GM04503 (cell line): ENCODE results near the gene RNF112.
"Not testable (repeated sequence)": the region's sequence is repeated elsewhere in the genome, so short reads cannot be mapped to it uniquely, and the experiment has no call there.

Experiments
- DNase-seq: peaks from one replicate; pipeline ENCODE4 v3.0.0-alpha.2; 2012; ENCODE audit warnings: low read depth

Gene RNF112

DNA sequence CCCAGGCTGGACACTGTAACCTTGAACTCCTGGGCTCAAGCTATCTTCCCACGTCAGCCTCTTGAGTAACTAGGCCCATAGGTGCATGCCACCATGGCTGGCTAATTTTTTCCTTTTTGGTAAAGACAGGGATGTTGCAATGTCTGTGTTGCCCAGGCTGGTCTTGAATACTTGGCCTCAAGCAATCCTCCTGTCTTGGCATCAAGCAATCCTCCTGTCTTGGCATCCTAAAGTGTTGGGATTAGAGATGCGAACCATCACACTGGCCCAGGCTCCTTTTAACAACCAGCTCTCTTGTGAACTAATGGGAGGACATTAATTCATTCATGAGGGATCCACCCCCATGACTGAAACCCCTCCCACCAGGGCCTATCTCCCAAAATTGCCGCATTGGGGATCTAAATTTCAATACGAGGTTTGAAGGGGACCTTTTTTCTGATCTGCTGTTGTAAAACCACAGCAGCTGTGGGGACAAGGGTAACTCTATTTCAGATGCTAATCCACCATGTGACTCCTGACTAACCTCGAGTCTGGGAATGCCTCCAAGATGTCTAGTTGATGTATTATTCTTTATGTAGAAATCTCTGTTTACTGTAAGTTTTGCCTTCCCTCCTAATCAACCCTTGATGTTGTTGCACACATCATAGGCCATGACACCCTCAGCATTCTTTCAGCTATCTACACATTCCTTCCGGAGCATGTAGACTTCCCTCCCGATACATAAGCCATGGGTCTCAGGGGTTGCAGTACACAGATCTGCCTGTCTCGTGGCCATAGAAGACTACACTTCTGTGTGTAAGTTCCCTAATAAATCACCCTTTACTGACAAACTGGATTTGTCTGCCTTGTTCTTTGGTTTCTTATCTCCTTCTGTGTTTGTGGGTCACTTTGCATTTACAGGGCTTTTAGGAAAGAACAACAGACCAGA is 37.6 kb downstream of the RNF112 start:
- DNase-seq, result peak; percentile 95

- no peak for DNase-seq
These were observed 38.6 kb downstream of the RNF112 start for GRCh38 chr17:19449656-19450055.

DNA sequence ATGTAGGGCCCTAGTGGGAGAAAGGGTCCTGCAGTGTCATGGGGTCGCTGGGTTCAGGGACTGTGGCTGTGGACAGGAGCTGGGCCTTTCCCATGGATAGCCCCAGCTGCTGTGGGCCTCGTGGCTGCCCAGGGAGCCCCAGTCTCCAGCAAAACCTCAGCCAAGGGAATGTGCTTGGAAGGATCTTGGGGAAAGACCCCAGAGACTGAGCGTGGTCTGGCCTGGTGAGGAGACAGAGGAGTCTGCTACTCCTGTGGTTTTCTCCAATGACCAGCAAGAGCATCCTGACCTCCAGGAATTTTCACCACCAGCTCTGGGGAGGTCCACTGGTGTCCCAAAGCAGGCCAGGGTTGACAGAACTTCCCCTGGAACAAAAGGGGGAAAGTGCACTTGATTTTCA is 42.3 kb downstream of the RNF112 start:
- DNase-seq, result no peak

DNA sequence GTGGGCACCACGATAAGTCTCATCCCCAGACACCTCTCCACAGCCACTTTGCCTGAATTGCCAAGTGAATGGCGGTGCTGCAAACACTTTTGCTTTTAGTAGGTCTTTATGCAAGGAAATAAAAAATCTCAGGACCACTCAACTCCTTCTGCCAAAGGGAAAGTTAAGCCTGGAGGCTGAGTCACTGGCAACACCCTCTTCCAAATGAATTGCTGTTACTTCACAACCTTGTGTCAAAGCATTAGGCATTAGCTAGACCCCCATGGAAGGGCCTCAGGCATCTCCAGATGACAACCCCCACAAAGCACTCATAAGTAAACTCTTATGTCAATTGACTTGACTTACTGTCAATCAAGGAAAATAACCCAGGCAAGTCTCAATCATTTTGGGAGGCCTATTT is 43.0 kb downstream of the RNF112 start:
- no peak for DNase-seq

DNA sequence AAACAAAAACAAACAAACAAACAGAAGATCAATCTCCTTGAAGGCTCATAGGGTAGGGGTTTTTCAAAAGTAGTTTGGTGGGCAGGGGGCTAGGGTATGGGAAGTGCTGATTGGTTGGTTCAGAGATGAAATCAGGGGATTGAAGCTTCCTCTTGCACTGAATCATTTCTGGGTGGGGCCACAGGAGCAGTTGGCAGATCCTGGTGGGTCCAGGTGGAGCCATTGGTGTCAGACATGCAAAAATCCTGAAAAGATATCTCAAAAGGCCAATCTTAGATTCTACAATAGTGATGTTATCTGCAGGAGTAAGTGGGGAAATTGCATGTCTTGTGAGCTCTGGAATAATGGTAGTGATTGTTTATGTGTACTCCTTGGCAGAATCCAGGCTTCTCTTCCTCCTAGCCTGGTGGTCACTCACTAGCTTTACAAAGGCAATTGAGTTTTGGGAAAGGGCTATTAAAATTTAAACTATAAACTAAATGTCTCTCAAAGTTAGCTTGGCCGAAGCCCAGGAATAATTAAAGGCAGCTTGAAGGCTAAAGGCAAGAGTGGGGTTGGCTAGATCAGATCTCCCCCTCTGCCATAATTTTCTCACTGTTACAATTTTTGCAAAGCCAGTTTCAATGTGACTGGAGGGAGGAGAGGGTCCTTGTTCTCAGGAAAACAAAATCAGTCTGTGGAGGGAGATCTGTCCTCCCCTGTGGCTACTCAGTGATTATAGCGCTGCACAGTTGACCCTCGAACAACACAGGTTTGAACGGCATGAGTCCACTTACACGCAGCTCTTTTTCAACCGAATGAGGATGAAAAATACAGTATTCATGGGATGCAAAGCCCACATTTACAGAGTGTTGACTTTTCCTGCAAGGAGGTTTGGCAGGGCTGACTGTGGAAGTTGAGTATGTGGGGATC is 45.2 kb downstream of the RNF112 start:
- no peak for DNase-seq

DNA sequence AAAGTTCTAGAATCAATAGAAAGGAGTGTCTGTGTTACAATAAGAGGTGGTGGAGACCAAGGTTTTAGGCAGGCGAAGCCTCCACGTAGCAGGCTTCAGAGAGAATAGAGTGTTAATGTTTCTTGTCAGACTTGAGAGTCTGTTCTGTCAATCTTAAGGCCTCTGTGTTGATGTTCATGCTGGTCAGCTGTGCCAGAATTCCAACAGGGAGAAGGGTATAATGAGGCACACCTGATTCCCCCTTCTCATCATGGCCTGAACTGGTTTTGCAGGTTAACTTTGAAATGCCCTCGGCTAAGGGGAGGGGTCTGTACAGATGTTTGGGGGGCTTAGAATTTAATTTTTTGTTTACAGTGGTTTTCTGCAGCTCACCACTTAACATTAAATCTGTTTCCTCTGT is 46.0 kb downstream of the RNF112 start:
- no peak for DNase-seq

DNA sequence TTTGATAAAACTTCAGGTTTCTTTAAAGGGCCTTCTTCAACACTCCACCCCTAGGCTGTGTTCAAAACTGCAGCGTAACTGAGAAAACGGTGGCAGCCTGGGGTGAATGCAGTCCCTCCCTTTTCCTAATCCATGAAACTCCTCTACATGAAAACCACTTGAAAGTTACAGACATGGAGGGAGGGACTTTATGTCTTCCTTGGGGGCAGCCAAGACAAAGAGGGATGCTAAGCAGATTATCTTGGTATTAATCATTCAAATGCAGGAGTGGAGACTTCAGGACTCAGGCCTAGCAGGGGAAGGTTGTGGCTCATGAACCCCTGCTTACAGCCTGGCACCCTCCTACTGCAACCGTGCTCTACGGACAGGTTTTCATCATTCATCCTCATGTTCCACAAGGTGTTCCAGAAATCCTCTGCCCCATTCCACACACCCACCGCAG is 46.8 kb downstream of the RNF112 start:
- no peak for DNase-seq

GRCh38 chr17:19458481-19458880 is 47.4 kb downstream of the RNF112 start:
- DNase-seq, result not testable (repeated sequence)

DNA sequence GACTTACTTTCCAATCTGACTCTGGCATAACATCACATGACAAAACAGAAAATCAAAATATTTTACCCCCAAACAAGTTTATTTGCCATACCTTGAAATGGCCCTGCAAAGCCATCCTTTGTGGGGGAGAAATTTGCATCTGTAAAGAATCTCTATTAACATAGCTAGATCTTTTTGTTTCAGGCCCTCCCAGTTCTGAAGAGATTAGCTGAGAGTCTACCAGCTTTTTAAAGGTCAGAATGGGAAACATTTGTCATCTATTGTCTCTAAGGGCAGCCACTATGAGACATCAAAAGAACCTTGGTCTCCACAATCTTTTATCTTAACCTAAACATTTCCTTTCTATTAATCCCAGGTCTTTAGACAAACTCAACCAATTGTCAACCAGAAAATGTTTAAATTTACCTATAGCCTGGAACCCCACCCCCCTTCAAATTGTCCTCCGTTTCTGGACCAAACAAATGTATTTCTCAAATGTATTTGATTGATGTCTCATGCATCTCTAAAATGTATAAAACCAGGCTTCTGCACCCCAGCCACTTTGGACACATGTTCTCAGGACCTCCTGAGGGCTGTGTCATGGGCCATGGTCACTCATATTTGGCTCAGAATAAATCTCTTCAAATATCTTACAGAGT is 48.1 kb downstream of the RNF112 start:
- DNase-seq, result not testable (repeated sequence)

DNA sequence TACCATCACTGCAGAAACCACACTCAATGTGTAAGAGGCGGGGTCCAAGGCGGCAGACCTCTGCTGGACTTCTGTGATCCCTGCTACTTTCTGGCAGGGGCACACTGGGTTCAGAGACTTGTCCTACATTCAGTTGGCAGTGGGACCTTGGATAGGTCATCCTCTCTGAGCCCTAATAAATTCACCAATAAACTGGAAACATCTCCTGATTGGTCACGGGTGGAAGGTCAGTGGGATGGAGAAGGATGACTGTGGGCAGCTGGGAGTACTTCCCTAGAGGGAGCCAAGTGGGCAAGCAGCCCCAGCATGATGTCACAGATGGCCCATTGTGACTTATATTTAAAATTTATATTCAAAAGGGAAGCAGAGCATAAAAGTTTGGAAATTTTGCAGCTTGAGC is 49.7 kb downstream of the RNF112 start:
- DNase-seq, result no peak

- no peak for DNase-seq
These were observed 50.1 kb downstream of the RNF112 start for GRCh38 chr17:19461116-19461515.

DNA sequence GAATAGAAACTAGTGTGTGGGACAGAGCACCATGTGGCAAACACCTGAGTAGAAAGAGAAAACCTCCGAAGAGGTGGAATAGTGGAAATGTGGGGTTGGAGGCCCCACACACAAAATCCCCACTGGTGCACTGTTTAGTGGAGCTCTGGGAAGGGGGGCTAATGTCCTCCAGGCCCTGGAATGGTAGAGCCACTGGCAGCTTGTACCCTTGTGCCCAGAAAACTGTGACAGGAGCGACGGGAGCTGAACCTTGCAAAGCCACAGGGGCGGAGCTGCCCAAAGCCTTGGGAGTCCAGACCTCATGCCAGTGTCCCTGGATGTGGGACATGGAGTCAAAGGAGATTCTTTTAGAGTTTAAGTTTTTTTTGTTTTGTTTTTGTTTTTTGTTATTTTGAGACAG is 50.6 kb downstream of the RNF112 start:
- no peak for DNase-seq

- DNase-seq, result not testable (repeated sequence)
These were observed 51.5 kb downstream of the RNF112 start for GRCh38 chr17:19462456-19463035.

DNA sequence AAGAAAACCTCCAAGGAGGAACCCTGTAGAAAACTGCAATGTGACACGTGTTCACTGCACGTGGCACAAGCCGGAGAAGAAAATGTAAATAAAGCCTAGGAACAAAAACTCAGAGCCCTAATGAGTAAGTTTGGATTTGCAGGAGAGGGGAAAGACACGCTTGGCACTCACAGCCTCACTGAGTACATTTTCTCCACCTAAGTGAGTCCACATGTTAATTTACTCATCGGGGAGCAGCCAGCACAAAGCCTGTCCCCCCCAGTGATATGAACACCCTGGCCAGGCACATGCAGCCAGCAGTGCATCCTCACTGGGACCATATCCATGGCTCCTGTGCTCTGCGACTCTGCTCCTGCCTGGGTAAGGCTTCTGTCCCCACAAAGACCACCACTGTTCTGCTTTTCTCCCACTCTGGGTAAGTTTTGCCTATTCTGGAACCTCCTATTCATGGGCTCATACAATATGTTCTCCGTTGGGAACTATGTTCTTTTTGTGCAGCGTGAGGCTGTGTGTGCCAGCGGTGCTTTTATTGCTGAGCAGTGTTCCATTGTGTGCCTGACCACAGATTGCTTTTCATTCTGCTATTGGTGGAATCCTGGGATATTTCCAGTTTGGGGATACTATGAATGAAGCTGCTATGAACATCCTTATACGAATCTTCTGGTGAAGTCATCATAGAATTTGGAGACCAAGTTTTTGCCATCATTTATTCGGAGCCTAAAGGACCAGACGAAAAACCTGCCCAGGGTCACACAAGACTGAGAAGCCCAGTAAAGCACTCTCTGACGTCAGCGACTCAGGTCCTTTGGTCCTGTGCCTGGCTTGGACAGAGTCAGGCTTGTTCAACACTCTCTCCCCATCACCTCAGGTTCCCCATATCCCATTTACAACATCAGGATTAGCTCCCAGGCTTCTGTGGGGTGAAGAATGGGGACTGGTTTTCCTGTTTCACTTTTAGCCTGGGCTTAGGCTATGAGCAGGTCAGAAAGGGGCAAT is 53.3 kb downstream of the RNF112 start:
- DNase-seq, result no peak
